NK-92 treated with Interleukin-12 subunit alpha and Interleukin-12 subunit beta, amount 100 ng/mL, for 24 hours (cell line): ENCODE results near the gene RNF20.
"Not testable (repeated sequence)": the region's sequence is repeated elsewhere in the genome, so short reads cannot be mapped to it uniquely, and the experiment has no call there.

Experiments
- DNase-seq: peaks from one replicate; lab custom pipeline; 2025; lab: John Stamatoyannopoulos, UW

Gene RNF20

GRCh38 chr9:101536938-101537337, 3.3 kb downstream of the RNF20 start:
- no peak for DNase-seq

GRCh38 chr9:101540069-101540468, 6.4 kb downstream of the RNF20 start:
- no peak for DNase-seq

- no peak for DNase-seq
Observed at GRCh38 chr9:101543098-101543735, 9.6 kb downstream of the RNF20 start.

GRCh38 chr9:101549472-101550098, 15.9 kb downstream of the RNF20 start:
- DNase-seq = not testable (repeated sequence)

- no peak for DNase-seq
Observed at GRCh38 chr9:101561740-101562139, 28.1 kb downstream of the RNF20 start.

GRCh38 chr9:101562966-101563365, 29.3 kb downstream of the RNF20 start:
- no peak for DNase-seq

GRCh38 chr9:101564252-101564651, 30.6 kb downstream of the RNF20 start:
- DNase-seq = no peak

- DNase-seq = no peak
Observed at GRCh38 chr9:101566904-101567724, 33.5 kb downstream of the RNF20 start.

GRCh38 chr9:101567725-101568350, 34.2 kb downstream of the RNF20 start:
- DNase-seq = no peak

- no peak for DNase-seq
Observed at GRCh38 chr9:101569741-101570501, 36.3 kb downstream of the RNF20 start.

- DNase-seq = no peak
Observed at GRCh38 chr9:101571114-101571513, 37.5 kb downstream of the RNF20 start.

- no peak for DNase-seq
Observed at GRCh38 chr9:101572316-101572715, 38.7 kb downstream of the RNF20 start.

GRCh38 chr9:101574731-101575333, 41.2 kb downstream of the RNF20 start:
- no peak for DNase-seq

- DNase-seq = no peak
Observed at GRCh38 chr9:101578378-101578777, 44.7 kb downstream of the RNF20 start.

GRCh38 chr9:101579711-101580545, 46.3 kb downstream of the RNF20 start:
- DNase-seq = no peak

- DNase-seq = no peak
Observed at GRCh38 chr9:101582553-101582952, 48.9 kb downstream of the RNF20 start.

GRCh38 chr9:101585740-101586139, 52.1 kb downstream of the RNF20 start:
- DNase-seq = no peak

- no peak for DNase-seq
Observed at GRCh38 chr9:101586651-101587050, 53.0 kb downstream of the RNF20 start.

GRCh38 chr9:101587332-101588043, 53.8 kb downstream of the RNF20 start:
- no peak for DNase-seq

- DNase-seq = not testable (repeated sequence)
Observed at GRCh38 chr9:101590074-101590473, 56.4 kb downstream of the RNF20 start.
